Neutrophil (primary cell): Measurements from ENCODE around the gene AKAP6.
"Not testable (repeated sequence)": the region's sequence is repeated elsewhere in the genome, so short reads cannot be mapped to it uniquely, and the experiment has no call there.

Experiments
- H3K27ac ChIP-seq: fragments of 200-600 bp; sonication (generic); 2 replicates; pipeline ENCODE4 v1.5.1; 2016; ENCODE audit warnings: mild to moderate bottlenecking, moderate library complexity
- H3K27me3 ChIP-seq: fragments of 200-600 bp; sonication (generic); 2 replicates; pipeline ENCODE4 v1.6.0; 2016; ENCODE audit warnings: mild to moderate bottlenecking
- H3K36me3 ChIP-seq: fragments of 200-600 bp; sonication (generic); 2 replicates; pipeline ENCODE4 v1.5.1; 2017
- H3K4me1 ChIP-seq, 2 experiments: fragments of 200-600 bp in 1 of 2; sonication (generic) in 1 of 2; 1 replicate in 1 of 2; 2 replicates in 1 of 2; pipeline versions ENCODE4 v1.5.1 to v1.6.1; 2013 to 2016; ENCODE audit warnings: low read depth in 1 of 2, low read length in 1 of 2, mild to moderate bottlenecking in 1 of 2, moderate library complexity in 1 of 2; ENCODE audit not compliant: control insufficient read depth in 1 of 2, insufficient read depth in 1 of 2
- H3K4me3 ChIP-seq, 2 experiments: fragments of 200-600 bp in 1 of 2; sonication (generic) in 1 of 2; 1 replicate in 1 of 2; 2 replicates in 1 of 2; pipeline ENCODE4 v1.5.1; 2013 to 2016; ENCODE audit warnings: low read depth in 1 of 2, low read length in 1 of 2, mild to moderate bottlenecking in 1 of 2, moderate library complexity in 1 of 2
- H3K9me3 ChIP-seq: fragments of 200-600 bp; sonication (generic); 2 replicates; pipeline ENCODE4 v1.5.1; 2016
- CTCF ChIP-seq: fragments of 200-600 bp; sonication (generic); IDR thresholded peaks from 2 replicates; pipeline ENCODE4 v1.5.1; 2016; ENCODE audit warnings: antibody characterized with exemption

The AKAP6 gene

GRCh38 chr14:32460267-32460666 lies 131.2 kb downstream of the AKAP6 start:
- Histone ChIP-seq H3K4me1 (no peaks in the 10 kb centered on the region), H3K4me3 (no peak overlapping the region), H3K27me3 (no peaks in the 10 kb centered on the region), H3K9me3 (no peaks in the 10 kb centered on the region), H3K36me3 (no peaks in the 10 kb centered on the region), H3K27ac (no peak overlapping the region)
- no peak for TF ChIP-seq CTCF

- H3K9me3 ChIP-seq, H3K4me3 ChIP-seq, H3K4me1 ChIP-seq, H3K27ac ChIP-seq, H3K36me3 ChIP-seq, H3K27me3 ChIP-seq: not testable (repeated sequence)
Observed at GRCh38 chr14:32462553-32462952, 133.5 kb downstream of the AKAP6 start.

- TF ChIP-seq CTCF, result no peak
- no peak overlapping the region for H3K27ac ChIP-seq
Observed at GRCh38 chr14:32468955-32469354, 139.9 kb downstream of the AKAP6 start.

GRCh38 chr14:32469388-32470160 lies 140.5 kb downstream of the AKAP6 start:
- no peak overlapping the region for H3K27ac ChIP-seq
- H3K27me3 ChIP-seq, result no peaks in the 10 kb centered on the region
- H3K4me1 ChIP-seq, result no peaks in the 10 kb centered on the region
- TF ChIP-seq CTCF, result no peak
- H3K4me3 ChIP-seq, result no peak overlapping the region
- H3K36me3 ChIP-seq, result no peaks in the 10 kb centered on the region
- H3K9me3 ChIP-seq, result no peaks in the 10 kb centered on the region

More at GRCh38 chr14:32468955-32469354, 139.9 kb downstream of the AKAP6 start:
- no peaks in the 10 kb centered on the region for H3K27me3 ChIP-seq
- no peak overlapping the region for H3K4me3 ChIP-seq
- no peaks in the 10 kb centered on the region for H3K4me1 ChIP-seq
- H3K36me3 ChIP-seq, result no peaks in the 10 kb centered on the region
- H3K9me3 ChIP-seq, result no peaks in the 10 kb centered on the region

- H3K4me1 ChIP-seq, result no peaks in the 10 kb centered on the region
Observed at GRCh38 chr14:32470161-32470715, 141.1 kb downstream of the AKAP6 start.

More at GRCh38 chr14:32470161-32470715, 141.1 kb downstream of the AKAP6 start:
- H3K4me3 ChIP-seq, result no peak overlapping the region
- H3K9me3 ChIP-seq, result no peaks in the 10 kb centered on the region
- H3K27ac ChIP-seq, result no peak overlapping the region
- no peaks in the 10 kb centered on the region for H3K36me3 ChIP-seq
- no peak for TF ChIP-seq CTCF
- no peaks in the 10 kb centered on the region for H3K27me3 ChIP-seq
